CD4-positive, alpha-beta memory T cell (primary cell): Measurements from ENCODE around the gene IRF9. TPM values are rescaled to one million over a fixed set of nuclear protein-coding genes. Genes with fewer than 3 reads are reported as not detected.

Experiments
- CTCF ChIA-PET: fragments of 350-600 bp; sonication (Branson Sonifier 250); formaldehyde crosslinking; loops from one replicate; lab custom pipeline; 2021; ENCODE audit warnings: inconsistent platforms; ENCODE audit not compliant: partially characterized antibody; lab: Charles Lee
- POLR2A ChIA-PET: fragments of 350-600 bp; sonication (Branson Sonifier 250); formaldehyde crosslinking; loops from one replicate; lab custom pipeline; 2021; ENCODE audit not compliant: partially characterized antibody; lab: Charles Lee
- DNase-seq, 5 donors: peaks; one replicate each; pipeline versions ENCODE4 v3.0.0 to v3.0.0-alpha.2; 2020 to 2022; ENCODE audit warnings: mixed read lengths in 1 of 5
- H3K27ac ChIP-seq: one replicate; pipeline ENCODE4 v1.7.0; 2013; ENCODE audit warnings: low read depth, low read length
- H3K27me3 ChIP-seq: 2 replicates; pipeline ENCODE4 v1.7.0; 2013; ENCODE audit warnings: mild to moderate bottlenecking, low read length, moderate library complexity; ENCODE audit not compliant: insufficient read depth
- H3K36me3 ChIP-seq: 2 replicates; pipeline ENCODE4 v1.7.0; 2013; ENCODE audit warnings: mild to moderate bottlenecking, low read length, moderate library complexity; ENCODE audit not compliant: insufficient read depth
- H3K4me1 ChIP-seq: 2 replicates; pipeline ENCODE4 v1.7.0; 2013; ENCODE audit warnings: mild to moderate bottlenecking, low read length, moderate library complexity; ENCODE audit not compliant: insufficient read depth
- H3K4me3 ChIP-seq, 2 donors: one replicate each; pipeline ENCODE4 v1.7.0; 2013; ENCODE audit warnings: low read length in 2 of 2, mild to moderate bottlenecking in 1 of 2
- H3K9me3 ChIP-seq, 2 donors: one replicate each; pipeline ENCODE4 v1.7.0; 2013; ENCODE audit warnings: low read length in 2 of 2, control low read depth in 1 of 2; ENCODE audit not compliant: control insufficient read depth in 1 of 2
- H3K27ac Mint-ChIP-seq, 7 donors: one replicate each; pipeline ENCODE4 v1.8.0; 2020 to 2021; ENCODE audit warnings: mixed read lengths in 7 of 7, mild to moderate bottlenecking in 6 of 7, inconsistent platforms in 3 of 7, moderate library complexity in 3 of 7
- H3K27me3 Mint-ChIP-seq, 2 donors: one replicate each; pipeline ENCODE4 v1.8.0; 2020 to 2021; ENCODE audit warnings: mixed read lengths in 2 of 2
- H3K36me3 Mint-ChIP-seq, 2 donors: one replicate each; pipeline ENCODE4 v1.8.0; 2020 to 2021; ENCODE audit warnings: mixed read lengths in 2 of 2, inconsistent platforms in 1 of 2, mild to moderate bottlenecking in 1 of 2
- H3K4me1 Mint-ChIP-seq, 4 donors: one replicate each; pipeline ENCODE4 v1.8.0; 2020 to 2021; ENCODE audit warnings: mixed read lengths in 4 of 4, mild to moderate bottlenecking in 1 of 4
- H3K4me3 Mint-ChIP-seq, 8 donors: one replicate each; pipeline ENCODE4 v1.8.0; 2020 to 2021; ENCODE audit warnings: mixed read lengths in 8 of 8, mild to moderate bottlenecking in 7 of 8, moderate library complexity in 6 of 8, inconsistent platforms in 3 of 8
- H3K9me3 Mint-ChIP-seq, 8 donors: one replicate each; pipeline ENCODE4 v1.8.0; 2020 to 2021; ENCODE audit warnings: mixed read lengths in 8 of 8, mild to moderate bottlenecking in 5 of 8, inconsistent platforms in 3 of 8, moderate library complexity in 1 of 8
- intact Hi-C: fragments of 100-400 bp; cut with micrococcal nuclease; formaldehyde crosslinking; loops from one replicate; pipeline ENCODE4 v1.15.1; 2023
- polyA plus RNA-seq, 2 donors: library from polyadenylated mRNA; unstranded; fragments of 300-500 nt; fragmentation: Illumina TruSeq; gene quantifications; one replicate each; pipeline ENCODE4 v1.2.3, GENCODE V29; 2021
- total RNA-seq, 2 experiments: library from RNA; stranded (reverse); gene quantifications; one replicate each; pipeline ENCODE4 v1.2.3, GENCODE V29; 2021

IRF9 gene
- total and polyA plus RNA-seq, 4 experiments from 2014 or later: 59.3 to 157 (median 137) TPM

DNA sequence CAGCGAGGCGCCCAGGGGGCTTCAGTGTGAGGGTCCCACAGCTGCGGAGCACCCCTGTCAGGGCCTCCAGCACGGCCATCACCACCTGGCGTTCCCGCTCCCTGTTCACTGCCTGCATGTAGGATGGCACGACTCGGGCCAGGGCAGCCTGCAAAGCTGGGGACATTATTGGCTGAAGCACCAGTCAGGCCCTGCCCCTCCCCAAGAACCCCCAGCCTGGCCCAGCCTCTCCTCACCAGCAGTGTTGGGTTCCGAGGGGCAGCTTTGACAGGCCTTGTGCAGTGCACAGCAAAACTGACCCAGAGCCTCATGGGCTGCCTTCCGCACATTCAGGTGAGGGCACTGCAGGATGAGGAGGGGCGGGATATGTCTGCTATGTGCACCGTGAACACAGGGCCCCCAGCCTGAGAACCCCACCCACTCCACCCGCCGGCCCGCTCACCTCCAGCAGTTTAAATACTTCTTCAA, 22.0 kb downstream of the IRF9 start:
- Histone ChIP-seq H3K4me1 (peaks cover 13% of the 10 kb centered on the region), H3K36me3 (peaks cover 57% of the 10 kb centered on the region), H3K27me3 (no peaks in the 10 kb centered on the region), H3K4me3 (no peak overlapping the region), H3K27ac (no peak overlapping the region), H3K9me3 (no peaks in the 10 kb centered on the region)
- H3K27me3 Mint-ChIP-seq: no peaks in the 10 kb centered on the region
- H3K4me3 Mint-ChIP-seq: no peak overlapping the region
- no peak for DNase-seq
- ChIA-PET CTCF (interaction anchor here (0.9 kb wide), 1 partner anchor 75 kb away, joined by 3 read pairs; no protein-coding TSS in a partner anchor), POLR2A (interaction anchor here (0.8 kb wide), 1 partner anchor 12 kb away, joined by 3 read pairs; the partner anchor contains the start of gene TM9SF1)
- peaks cover 19 to 61% of the 10 kb centered on the region in 2 donors for H3K36me3 Mint-ChIP-seq
- intact Hi-C loops: no loop called here
- no peaks in the 10 kb centered on the region for H3K9me3 Mint-ChIP-seq
- peaks cover 11 to 23% (median 15%) of the 10 kb centered on the region in 4 donors for H3K4me1 Mint-ChIP-seq
- peak overlapping the region in 3 of 7 donors; percentile 41 to 59 (median 57) for H3K27ac Mint-ChIP-seq

DNA sequence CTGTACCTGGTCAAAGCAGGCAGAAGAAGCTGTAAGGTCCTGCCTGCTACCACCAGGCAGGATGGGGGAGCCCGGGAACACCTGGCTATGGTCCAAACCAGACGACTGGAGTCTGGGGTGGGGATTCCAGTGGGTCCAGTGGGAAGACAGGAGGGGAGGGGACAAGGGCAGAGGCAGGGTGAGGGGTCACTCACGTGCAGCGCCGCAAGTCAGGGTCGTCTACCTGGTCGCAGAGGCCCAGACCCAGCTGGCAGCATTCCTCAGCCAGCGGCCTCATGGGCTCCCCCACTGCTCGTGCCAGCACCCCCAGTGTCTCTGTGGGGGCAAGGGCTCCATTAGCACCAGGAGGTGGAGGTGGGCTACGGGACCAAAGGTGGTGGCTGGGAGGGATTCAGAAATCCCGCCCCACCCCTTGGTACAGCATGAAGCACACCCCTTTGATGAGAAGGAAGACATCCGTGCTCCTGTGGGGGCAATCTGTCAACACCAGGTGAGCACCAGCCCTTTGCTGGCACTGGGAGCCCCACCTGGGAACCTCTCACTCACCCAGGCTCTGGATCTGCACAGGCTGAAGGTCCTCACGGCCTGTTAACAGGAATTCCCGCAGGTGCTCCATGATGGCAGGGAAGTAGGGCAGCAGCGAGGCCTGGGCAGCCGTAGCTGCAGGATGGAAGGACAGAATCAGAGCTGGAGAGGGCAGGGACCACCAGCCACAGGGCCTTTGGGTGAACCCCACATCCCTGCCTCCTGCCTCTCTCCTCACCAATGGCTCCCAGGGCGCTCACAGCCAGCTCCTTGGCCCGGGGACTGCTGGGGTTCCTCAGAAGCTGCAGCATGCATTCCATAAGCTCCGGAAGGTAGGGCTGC, 23.3 kb downstream of the IRF9 start:
- peak in 1 of 5 donors; percentile 32 for DNase-seq
- ChIA-PET CTCF (interaction anchor here (0.7 to 1.8 kb wide), 4 partner anchors 19 to 247 kb away, joined by 3 to 4 read pairs (median 4); partner anchors contain the start of gene IRF9), POLR2A (interaction anchor here (1.2 to 5.6 kb wide), 4 partner anchors 11 to 36 kb away, joined by 3 to 75 read pairs (median 24); partner anchors contain the start of genes CHMP4A, IRF9, PSME2 and RNF31)
- Mint-ChIP-seq H3K27me3 (no peaks in the 10 kb centered on the region), H3K4me3 (no peak overlapping the region), H3K9me3 (no peaks in the 10 kb centered on the region), H3K27ac (no peak overlapping the region), H3K4me1 (peaks cover 14 to 33% (median 22%) of the 10 kb centered on the region in 4 donors), H3K36me3 (peaks cover 18 to 62% of the 10 kb centered on the region in 2 donors)
- H3K9me3 ChIP-seq: no peaks in the 10 kb centered on the region
- H3K27ac ChIP-seq: no peak overlapping the region
- H3K4me1 ChIP-seq: peaks cover 22% of the 10 kb centered on the region
- H3K4me3 ChIP-seq: no peak overlapping the region
- no peaks in the 10 kb centered on the region for H3K27me3 ChIP-seq
- intact Hi-C loops: no loop called here
- H3K36me3 ChIP-seq: peaks cover 48% of the 10 kb centered on the region

DNA sequence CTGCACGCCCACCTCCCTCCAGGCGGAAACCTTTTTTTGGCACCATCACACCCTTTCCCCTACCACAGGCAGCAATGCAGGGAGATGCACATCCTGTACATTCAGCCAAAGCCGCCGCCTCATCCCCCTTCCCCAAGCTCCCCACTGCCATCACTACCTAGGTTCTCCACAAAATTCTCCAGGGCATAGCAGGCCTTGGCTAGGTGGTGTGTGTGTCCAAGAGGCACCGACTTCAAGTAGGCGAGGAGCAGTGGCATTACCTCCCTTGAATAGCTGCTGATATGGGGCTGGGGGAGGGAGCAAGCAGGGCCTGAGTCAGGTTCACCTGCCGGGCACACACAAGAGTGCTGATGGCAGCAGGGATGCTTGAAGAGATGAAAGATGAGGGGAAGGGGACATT, 24.0 kb downstream of the IRF9 start:
- peaks cover 16 to 58% of the 10 kb centered on the region in 2 donors for H3K36me3 Mint-ChIP-seq
- H3K27ac Mint-ChIP-seq: peak overlapping the region in 2 of 7 donors; percentile 22 to 60
- Histone ChIP-seq H3K27ac (no peak overlapping the region), H3K4me1 (peaks cover 23% of the 10 kb centered on the region), H3K9me3 (no peaks in the 10 kb centered on the region), H3K27me3 (no peaks in the 10 kb centered on the region), H3K4me3 (no peak overlapping the region), H3K36me3 (peaks cover 42% of the 10 kb centered on the region)
- no peaks in the 10 kb centered on the region for H3K27me3 Mint-ChIP-seq
- H3K9me3 Mint-ChIP-seq: no peaks in the 10 kb centered on the region
- no peak for DNase-seq
- intact Hi-C loops: no loop called here
- H3K4me3 Mint-ChIP-seq: no peak overlapping the region
- peaks cover 18 to 38% (median 25%) of the 10 kb centered on the region in 4 donors for H3K4me1 Mint-ChIP-seq
- CTCF ChIA-PET: interaction anchor here (1.0 to 1.8 kb wide), 6 partner anchors 20 to 149 kb away, joined by 3 to 4 read pairs (median 4); partner anchors contain the start of genes DCAF11, IRF9 and NRL
- POLR2A ChIA-PET: interaction anchor here (0.8 to 5.6 kb wide), 5 partner anchors 23 to 70 kb away, joined by 3 to 75 read pairs (median 5); partner anchors contain the start of genes CHMP4A, DCAF11, IRF9 and NRL

DNA sequence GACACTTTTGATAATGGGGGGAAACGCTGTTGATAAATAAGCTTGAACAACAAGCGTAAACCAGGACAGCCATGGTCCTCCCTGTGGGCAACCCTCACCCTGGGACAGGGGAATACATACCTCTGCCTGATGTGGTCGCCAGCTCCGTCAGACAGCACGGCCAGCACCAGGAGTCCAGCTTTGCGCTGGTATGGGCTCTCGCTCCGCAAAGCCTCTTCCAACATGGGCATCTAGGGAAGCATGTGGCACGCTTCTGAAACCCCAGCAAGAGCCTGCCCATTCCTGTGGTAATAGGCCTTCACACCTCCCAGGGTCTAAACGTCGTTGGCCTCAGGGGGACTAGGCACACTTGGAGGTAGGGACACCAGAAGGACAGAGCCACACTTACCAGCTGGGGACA, 24.7 kb downstream of the IRF9 start:
- Histone ChIP-seq H3K9me3 (no peaks in the 10 kb centered on the region), H3K4me1 (peaks cover 23% of the 10 kb centered on the region), H3K27ac (no peak overlapping the region), H3K27me3 (no peaks in the 10 kb centered on the region), H3K4me3 (no peak overlapping the region), H3K36me3 (peaks cover 39% of the 10 kb centered on the region)
- Mint-ChIP-seq H3K27me3 (no peaks in the 10 kb centered on the region), H3K4me1 (peaks cover 17 to 42% (median 26%) of the 10 kb centered on the region in 4 donors), H3K9me3 (no peaks in the 10 kb centered on the region), H3K36me3 (peaks cover 11 to 56% of the 10 kb centered on the region in 2 donors), H3K4me3 (no peak overlapping the region), H3K27ac (peak overlapping the region in 3 of 7 donors; percentile 42 to 64 (median 60))
- ChIA-PET CTCF (interaction anchor here (1.0 to 1.8 kb wide), 6 partner anchors 21 to 148 kb away, joined by 3 to 4 read pairs (median 4); partner anchors contain the start of genes DCAF11, IRF9 and NRL), POLR2A (interaction anchor here (0.8 to 5.6 kb wide), 7 partner anchors 10 to 71 kb away, joined by 3 to 75 read pairs (median 5); partner anchors contain the start of genes CHMP4A, DCAF11, IRF9 and NRL)
- intact Hi-C loops: no loop called here
- DNase-seq: no peak

DNA sequence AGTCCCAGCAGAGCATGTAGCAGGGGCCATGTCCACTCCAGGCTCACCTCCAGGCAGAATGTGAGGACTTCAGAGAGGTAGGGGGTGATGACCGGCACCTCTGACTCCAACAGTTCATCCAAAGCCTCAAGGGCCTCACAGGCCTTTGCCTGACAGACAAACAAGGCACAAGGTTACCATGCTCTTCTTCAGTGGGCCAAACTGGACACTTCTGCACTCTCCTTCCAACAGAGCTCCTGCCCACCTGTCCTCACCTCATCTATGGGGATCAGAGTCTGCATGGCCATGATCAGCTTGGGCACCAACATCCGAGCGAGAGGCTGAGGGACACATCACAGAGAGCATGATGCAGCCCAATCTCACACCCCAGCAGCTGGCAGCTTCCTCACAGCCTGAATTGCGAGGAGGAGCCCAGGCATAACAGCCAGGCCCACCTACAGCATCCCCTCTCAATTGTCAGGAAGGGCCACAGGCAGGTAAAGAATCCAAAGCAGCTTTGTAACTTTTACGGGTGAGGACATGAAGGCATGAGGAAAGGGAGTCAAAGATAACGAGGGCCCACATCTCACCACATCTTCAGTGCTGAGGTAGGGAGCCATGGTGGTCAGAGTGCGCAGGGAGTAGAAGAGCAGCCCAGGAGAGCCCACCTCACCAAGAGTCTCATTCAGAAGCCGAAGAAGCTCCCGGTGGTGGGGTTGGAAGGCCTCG, 25.9 kb downstream of the IRF9 start:
- no peaks in the 10 kb centered on the region for H3K27me3 ChIP-seq
- intact Hi-C loops: no loop called here
- H3K36me3 ChIP-seq: peaks cover 36% of the 10 kb centered on the region
- H3K27me3 Mint-ChIP-seq: no peaks in the 10 kb centered on the region
- H3K9me3 Mint-ChIP-seq: no peaks in the 10 kb centered on the region
- DNase-seq: no peak
- ChIA-PET CTCF (interaction anchor here (0.8 to 3.9 kb wide), 3 partner anchors 25 to 29 kb away, joined by 3 to 15 read pairs (median 11); partner anchors contain the start of genes CHMP4A, IRF9 and MDP1), POLR2A (interaction anchor here (1.0 to 5.6 kb wide), 9 partner anchors 9 to 73 kb away, joined by 3 to 75 read pairs (median 22); partner anchors contain the start of genes CHMP4A, DCAF11, IRF9 and MDP1)
- H3K4me1 Mint-ChIP-seq: peaks cover 15 to 44% (median 27%) of the 10 kb centered on the region in 4 donors
- H3K4me3 ChIP-seq: no peak overlapping the region
- peak overlapping the region; percentile 36 to 96 (median 70) for H3K4me3 Mint-ChIP-seq
- no peak overlapping the region for H3K27ac ChIP-seq
- H3K36me3 Mint-ChIP-seq: peaks cover 8 to 52% of the 10 kb centered on the region in 2 donors
- no peaks in the 10 kb centered on the region for H3K9me3 ChIP-seq
- H3K4me1 ChIP-seq: peaks cover 23% of the 10 kb centered on the region
- H3K27ac Mint-ChIP-seq: peak overlapping the region in 6 of 7 donors; percentile 53 to 96 (median 80)

DNA sequence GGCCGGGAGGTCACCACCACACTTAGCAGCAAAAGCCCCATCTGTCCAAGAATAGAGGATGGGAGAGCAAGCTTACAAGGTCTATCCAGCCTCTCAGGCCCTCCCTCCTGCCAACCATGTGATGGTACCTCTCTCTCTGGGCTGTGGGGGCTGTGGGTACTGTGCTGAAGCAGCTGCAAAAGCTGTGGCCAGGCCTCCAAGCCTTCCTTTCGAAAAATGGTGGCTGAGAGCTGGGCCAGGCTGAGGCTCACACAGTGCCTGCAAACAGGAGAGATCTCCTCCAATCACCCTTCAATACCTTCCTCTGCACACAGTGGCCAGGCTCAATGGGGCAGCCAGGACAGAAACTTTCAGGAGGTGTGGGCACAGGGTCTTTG, 26.5 kb downstream of the IRF9 start:
- Histone ChIP-seq H3K27ac (peak overlapping the region; percentile 80), H3K4me1 (peaks cover 23% of the 10 kb centered on the region), H3K27me3 (no peaks in the 10 kb centered on the region), H3K9me3 (no peaks in the 10 kb centered on the region), H3K4me3 (peak overlapping the region in 1 of 2 donors; percentile 90), H3K36me3 (peaks cover 41% of the 10 kb centered on the region)
- ChIA-PET CTCF (interaction anchor here (0.8 to 3.9 kb wide), 3 partner anchors 26 to 29 kb away, joined by 3 to 15 read pairs (median 11); partner anchors contain the start of genes CHMP4A, IRF9 and MDP1), POLR2A (interaction anchor here (1.0 to 5.6 kb wide), 11 partner anchors 8 to 73 kb away, joined by 3 to 75 read pairs (median 22); partner anchors contain the start of genes CHMP4A, DCAF11, IRF9 and MDP1)
- Mint-ChIP-seq H3K4me3 (peak overlapping the region; percentile 90 to 96 (median 93)), H3K4me1 (peaks cover 17 to 50% (median 31%) of the 10 kb centered on the region in 4 donors), H3K27me3 (no peaks in the 10 kb centered on the region), H3K36me3 (peaks cover 12 to 54% of the 10 kb centered on the region in 2 donors), H3K27ac (peak overlapping the region; percentile 93 to 96 (median 96)), H3K9me3 (no peaks in the 10 kb centered on the region)
- no peak for DNase-seq
- intact Hi-C loops: no loop called here
